HepG2 (cell line): ENCODE results near the gene CES2. TPM values are rescaled to one million over a fixed set of nuclear protein-coding genes. Genes with fewer than 3 reads are reported as not detected.

Source experiments
- BRD4 ChIP-seq: sonication (generic); formaldehyde crosslinking; IDR thresholded peaks from 2 replicates; pipeline ENCODE4 v1.4.0; 2020; ENCODE audit warnings: missing genetic modification reagents
- CCDC6 ChIP-seq: sonication (generic); formaldehyde crosslinking; IDR thresholded peaks from 2 replicates; pipeline ENCODE4 v1.8.1; 2022; ENCODE audit warnings: mild to moderate bottlenecking, missing genetic modification reagents, moderate library complexity
- CREB3 ChIP-seq: sonication (generic); formaldehyde crosslinking; IDR thresholded peaks from 2 replicates; pipeline ENCODE4 v1.5.0; 2020; ENCODE audit warnings: missing genetic modification reagents
- DPF2 ChIP-seq: sonication (generic); formaldehyde crosslinking; IDR thresholded peaks from 2 replicates; pipeline ENCODE4 v1.4.0; 2020; ENCODE audit warnings: mild to moderate bottlenecking, low read depth, missing genetic modification reagents, borderline replicate concordance
- ELF3 ChIP-seq: IDR thresholded peaks from 2 replicates; pipeline ENCODE4 v1.6.1; 2016; ENCODE audit warnings: missing genetic modification reagents, missing compliant biosample characterization
- HDAC6 ChIP-seq: fragments of 200-600 bp; sonication (generic); IDR thresholded peaks from 2 replicates; pipeline ENCODE4 v1.7.0; 2017; ENCODE audit warnings: mild to moderate bottlenecking, antibody characterized with exemption, low read length, low read depth
- HES4 ChIP-seq: sonication (generic); formaldehyde crosslinking; IDR thresholded peaks from 2 replicates; pipeline ENCODE4 v1.9.0; 2021; ENCODE audit warnings: mild to moderate bottlenecking, missing genetic modification reagents, borderline replicate concordance
- JUNB ChIP-seq: sonication (generic); formaldehyde crosslinking; IDR thresholded peaks from 2 replicates; pipeline ENCODE4 v1.8.0; 2022; ENCODE audit warnings: missing genetic modification reagents, mild to moderate bottlenecking, borderline replicate concordance
- KLF13 ChIP-seq: sonication (generic); formaldehyde crosslinking; IDR thresholded peaks from 2 replicates; pipeline ENCODE4 v1.4.0; 2020; ENCODE audit warnings: mild to moderate bottlenecking, missing genetic modification reagents
- PRPF4 ChIP-seq: fragments of 200-400 bp; formaldehyde crosslinking; IDR thresholded peaks from 2 replicates; pipeline ENCODE4 v1.6.1; 2016; ENCODE audit warnings: low read length, low read depth; ENCODE audit not compliant: poor library complexity, severe bottlenecking
- RFXAP ChIP-seq: sonication (generic); formaldehyde crosslinking; IDR thresholded peaks from 2 replicates; pipeline ENCODE4 v1.4.0; 2020; ENCODE audit warnings: missing genetic modification reagents, borderline replicate concordance
- TMF1 ChIP-seq: sonication (generic); formaldehyde crosslinking; IDR thresholded peaks from 2 replicates; pipeline ENCODE4 v1.8.1; 2022; ENCODE audit warnings: low read depth, missing genetic modification reagents
- ZFP36 ChIP-seq: fragments of 150-350 bp; IDR thresholded peaks from 2 replicates; pipeline ENCODE4 v1.6.1; 2018; ENCODE audit warnings: borderline replicate concordance, low read length, low read depth; ENCODE audit not compliant: partially characterized antibody
- ZFP62 ChIP-seq: sonication (generic); formaldehyde crosslinking; IDR thresholded peaks from 2 replicates; pipeline ENCODE4 v1.4.0; 2020; ENCODE audit warnings: missing genetic modification reagents
- ZNF224 ChIP-seq: sonication (generic); formaldehyde crosslinking; IDR thresholded peaks from 2 replicates; pipeline ENCODE4 v1.5.0; 2020; ENCODE audit warnings: mild to moderate bottlenecking, missing genetic modification reagents
- ZNF451 ChIP-seq: sonication (generic); formaldehyde crosslinking; IDR thresholded peaks from 2 replicates; pipeline ENCODE4 v1.5.0; 2020; ENCODE audit warnings: mild to moderate bottlenecking, missing genetic modification reagents
- ZNF552 ChIP-seq: sonication (generic); formaldehyde crosslinking; IDR thresholded peaks from 2 replicates; pipeline ENCODE4 v1.9.0; 2022; ENCODE audit warnings: missing genetic modification reagents, mild to moderate bottlenecking, borderline replicate concordance
- ZNF7 ChIP-seq: IDR thresholded peaks from 2 replicates; pipeline ENCODE4 v1.6.1; 2016; ENCODE audit warnings: missing biosample characterization, missing genetic modification reagents
- ZNF839 ChIP-seq: sonication (generic); formaldehyde crosslinking; IDR thresholded peaks from 2 replicates; pipeline ENCODE4 v1.4.0; 2020; ENCODE audit warnings: missing genetic modification reagents, mild to moderate bottlenecking, borderline replicate concordance
- polyA plus RNA-seq, 8 experiments: library from polyadenylated mRNA; depleted of rRNA in 3 of 8; stranded (reverse) in 7 of 8; unstranded in 1 of 8; fragments of >200 nt; fragmentation: Illumina TruSeq in 4 of 8; extraction: Trizol in 4 of 8; gene quantifications; 2 replicates each; pipeline versions ENCODE4 v1.2.1 to v1.2.3, GENCODE V29; 2011 to 2016; ENCODE audit warnings: low read depth in 4 of 8, missing spikeins in 1 of 8, mixed read lengths in 1 of 8; ENCODE audit not compliant: insufficient read depth in 1 of 8
- total RNA-seq, 5 experiments: library from RNA; depleted of rRNA; stranded (reverse); fragments of >200 nt; fragmentation: Illumina TruSeq; extraction: Trizol; gene quantifications; 2 replicates each; pipeline ENCODE4 v1.2.3, GENCODE V29; 2016; ENCODE audit warnings: low read depth in 1 of 5
- TF ChIP-seq, protein P1 (sequence below): sonication (generic); formaldehyde crosslinking; IDR thresholded peaks from 2 replicates; pipeline ENCODE4 v1.5.1; 2020; ENCODE audit warnings: missing genetic modification reagents, mild to moderate bottlenecking, borderline replicate concordance
- TF ChIP-seq, protein P2 (sequence below): sonication (generic); formaldehyde crosslinking; IDR thresholded peaks from 2 replicates; pipeline ENCODE4 v1.8.1; 2023; ENCODE audit warnings: mild to moderate bottlenecking, missing genetic modification reagents, borderline replicate concordance
- TF ChIP-seq, protein P3 (sequence below): IDR thresholded peaks from 2 replicates; pipeline ENCODE4 v1.6.1; 2016
- TF ChIP-seq, protein P4 (sequence below): sonication (generic); formaldehyde crosslinking; IDR thresholded peaks from 2 replicates; pipeline ENCODE4 v1.5.0; 2020; ENCODE audit warnings: mild to moderate bottlenecking, missing genetic modification reagents
- TF ChIP-seq, protein P5 (sequence below): sonication (generic); formaldehyde crosslinking; conservative IDR thresholded peaks from 2 replicates; pipeline ENCODE4 v1.8.0; 2022; ENCODE audit warnings: low read depth, missing genetic modification reagents

CES2 gene
- total and polyA plus RNA-seq, 2 of the 13 experiments (the other 11 are each of a cell fraction or from before 2014, with no cell fraction given) = 50.6 to 63.8 TPM

- TF ChIP-seq, protein P1, sequence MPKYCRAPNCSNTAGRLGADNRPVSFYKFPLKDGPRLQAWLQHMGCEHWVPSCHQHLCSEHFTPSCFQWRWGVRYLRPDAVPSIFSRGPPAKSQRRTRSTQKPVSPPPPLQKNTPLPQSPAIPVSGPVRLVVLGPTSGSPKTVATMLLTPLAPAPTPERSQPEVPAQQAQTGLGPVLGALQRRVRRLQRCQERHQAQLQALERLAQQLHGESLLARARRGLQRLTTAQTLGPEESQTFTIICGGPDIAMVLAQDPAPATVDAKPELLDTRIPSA (CRISPR knock-in tag) = no peak
- no peak for TF ChIP-seq TMF1 (CRISPR knock-in tag)
- TF ChIP-seq DPF2 = no peak
- no peak for TF ChIP-seq CREB3 (CRISPR knock-in tag)
- peak; percentile 54; the same call in 1 of the 2 replicates for TF ChIP-seq ELF3 (CRISPR knock-in tag)
- TF ChIP-seq RFXAP (CRISPR knock-in tag) = no peak
- TF ChIP-seq, protein P2, sequence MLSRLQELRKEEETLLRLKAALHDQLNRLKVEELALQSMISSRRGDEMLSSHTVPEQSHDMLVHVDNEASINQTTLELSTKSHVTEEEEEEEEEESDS (CRISPR knock-in tag) = no peak
- TF ChIP-seq KLF13 (CRISPR knock-in tag) = no peak
- TF ChIP-seq JUNB = no peak
- no peak for TF ChIP-seq ZNF224 (CRISPR knock-in tag)
- TF ChIP-seq, protein P3, sequence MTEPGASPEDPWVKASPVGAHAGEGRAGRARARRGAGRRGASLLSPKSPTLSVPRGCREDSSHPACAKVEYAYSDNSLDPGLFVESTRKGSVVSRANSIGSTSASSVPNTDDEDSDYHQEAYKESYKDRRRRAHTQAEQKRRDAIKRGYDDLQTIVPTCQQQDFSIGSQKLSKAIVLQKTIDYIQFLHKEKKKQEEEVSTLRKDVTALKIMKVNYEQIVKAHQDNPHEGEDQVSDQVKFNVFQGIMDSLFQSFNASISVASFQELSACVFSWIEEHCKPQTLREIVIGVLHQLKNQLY = no peak
- no peak for TF ChIP-seq BRD4 (CRISPR knock-in tag)
- no peak for TF ChIP-seq ZNF839 (CRISPR knock-in tag)
- no peak for TF ChIP-seq ZNF451 (CRISPR knock-in tag)
- TF ChIP-seq ZFP62 (CRISPR knock-in tag) = no peak
- TF ChIP-seq HES4 (CRISPR knock-in tag) = 0 out of 2 replicates have a peak, but pooled peaks have one; percentile 46
- no peak for TF ChIP-seq CCDC6
- TF ChIP-seq HDAC6 = no peak
- no peak for TF ChIP-seq ZNF552
- TF ChIP-seq ZFP36 = peak; percentile 74
- TF ChIP-seq, protein P4, sequence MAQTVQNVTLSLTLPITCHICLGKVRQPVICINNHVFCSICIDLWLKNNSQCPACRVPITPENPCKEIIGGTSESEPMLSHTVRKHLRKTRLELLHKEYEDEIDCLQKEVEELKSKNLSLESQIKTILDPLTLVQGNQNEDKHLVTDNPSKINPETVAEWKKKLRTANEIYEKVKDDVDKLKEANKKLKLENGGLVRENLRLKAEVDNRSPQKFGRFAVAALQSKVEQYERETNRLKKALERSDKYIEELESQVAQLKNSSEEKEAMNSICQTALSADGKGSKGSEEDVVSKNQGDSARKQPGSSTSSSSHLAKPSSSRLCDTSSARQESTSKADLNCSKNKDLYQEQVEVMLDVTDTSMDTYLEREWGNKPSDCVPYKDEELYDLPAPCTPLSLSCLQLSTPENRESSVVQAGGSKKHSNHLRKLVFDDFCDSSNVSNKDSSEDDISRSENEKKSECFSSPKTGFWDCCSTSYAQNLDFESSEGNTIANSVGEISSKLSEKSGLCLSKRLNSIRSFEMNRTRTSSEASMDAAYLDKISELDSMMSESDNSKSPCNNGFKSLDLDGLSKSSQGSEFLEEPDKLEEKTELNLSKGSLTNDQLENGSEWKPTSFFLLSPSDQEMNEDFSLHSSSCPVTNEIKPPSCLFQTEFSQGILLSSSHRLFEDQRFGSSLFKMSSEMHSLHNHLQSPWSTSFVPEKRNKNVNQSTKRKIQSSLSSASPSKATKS (CRISPR knock-in tag) = no peak
- TF ChIP-seq, protein P5, sequence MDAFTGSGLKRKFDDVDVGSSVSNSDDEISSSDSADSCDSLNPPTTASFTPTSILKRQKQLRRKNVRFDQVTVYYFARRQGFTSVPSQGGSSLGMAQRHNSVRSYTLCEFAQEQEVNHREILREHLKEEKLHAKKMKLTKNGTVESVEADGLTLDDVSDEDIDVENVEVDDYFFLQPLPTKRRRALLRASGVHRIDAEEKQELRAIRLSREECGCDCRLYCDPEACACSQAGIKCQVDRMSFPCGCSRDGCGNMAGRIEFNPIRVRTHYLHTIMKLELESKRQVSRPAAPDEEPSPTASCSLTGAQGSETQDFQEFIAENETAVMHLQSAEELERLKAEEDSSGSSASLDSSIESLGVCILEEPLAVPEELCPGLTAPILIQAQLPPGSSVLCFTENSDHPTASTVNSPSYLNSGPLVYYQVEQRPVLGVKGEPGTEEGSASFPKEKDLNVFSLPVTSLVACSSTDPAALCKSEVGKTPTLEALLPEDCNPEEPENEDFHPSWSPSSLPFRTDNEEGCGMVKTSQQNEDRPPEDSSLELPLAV (CRISPR knock-in tag) = no peak
- no peak for TF ChIP-seq PRPF4
- TF ChIP-seq ZNF7 = no peak
Observed at GRCh38 chr16:66977341-66978113, 42.2 kb downstream of the CES2 start (continued).
